HepG2 (cell line): ENCODE results near the gene PRDX4. TPM values are rescaled to one million over a fixed set of nuclear protein-coding genes. Genes with fewer than 3 reads are reported as not detected.

Source experiments
- ATAC-seq: fragments of 200-7000 bp; cut with Tn5 transposase; 3 replicates; pipeline ENCODE4 v1.9.1; 2020; ENCODE audit warnings: mild to moderate bottlenecking, moderate library complexity
- BruUV-seq: library from RNA; stranded (reverse); fragments of 400-500 nt; replicated peaks from 2 replicates; lab custom pipeline; 2021; lab: Mats Ljungman, UMichigan
- CTCF ChIA-PET: fragments of 300-600 bp; formaldehyde crosslinking; extraction: SDS; loops from one replicate; lab custom pipeline; 2021; ENCODE audit warnings: low total read pairs, inconsistent platforms, low intra/inter-chr PET ratio; lab: Yijun Ruan, JAX
- POLR2A ChIA-PET: fragments of 350-600 bp; sonication (Branson Sonifier 250); formaldehyde crosslinking; loops from one replicate; lab custom pipeline; 2020; ENCODE audit warnings: antibody characterized with exemption, inconsistent platforms; lab: Yijun Ruan, JAX
- DNase-seq: peaks from one replicate; pipeline ENCODE4 v3.0.0-alpha.2; 2015; ENCODE audit warnings: low spot score
- FAIRE-seq: peaks from 3 replicates; lab custom pipeline; 2011; peaks lifted over from hg19 to GRCh38; lab: Jason Lieb, UNC
- H2AFZ ChIP-seq: one replicate; pipeline ENCODE4 v1.6.1; 2011; ENCODE audit warnings: low read length, inconsistent platforms
- H3K27ac ChIP-seq: fragments of 300-600 bp; 3 replicates; pipeline ENCODE4 v1.8.0; 2011; ENCODE audit warnings: mixed run types, mild to moderate bottlenecking, mixed read lengths, low read length, inconsistent platforms; ENCODE audit not compliant: insufficient read depth; ENCODE audit errors: extremely low read length
- H3K27me3 ChIP-seq, 2 experiments: fragments of 200-600 bp in 1 of 2; 2 replicates in 1 of 2; 3 replicates in 1 of 2; pipeline versions ENCODE4 v1.6.0 to v1.8.0; 2011; ENCODE audit warnings: low read length in 2 of 2, mild to moderate bottlenecking in 2 of 2, moderate library complexity in 2 of 2, inconsistent platforms in 1 of 2; ENCODE audit not compliant: insufficient read depth in 2 of 2, control insufficient read depth in 1 of 2
- H3K36me3 ChIP-seq, 2 experiments: fragments of 200-600 bp in 1 of 2; replicated peaks in 1 of 2; 2 replicates in 1 of 2; 3 replicates in 1 of 2; pipeline versions ENCODE4 v1.5.1 to v1.8.0; 2011; ENCODE audit warnings: low read length in 2 of 2, inconsistent platforms in 1 of 2; ENCODE audit not compliant: insufficient read depth in 2 of 2, control insufficient read depth in 1 of 2
- H3K4me1 ChIP-seq: 2 replicates; pipeline ENCODE4 v1.5.1; 2012; ENCODE audit warnings: low read length, inconsistent platforms; ENCODE audit not compliant: insufficient read depth
- H3K4me2 ChIP-seq: 2 replicates; pipeline ENCODE4 v1.6.0; 2011; ENCODE audit warnings: low read depth, low read length, inconsistent platforms
- H3K4me3 ChIP-seq, 3 experiments: fragments of 200-600 bp in 1 of 3; sonication (generic), shearing (Covaris generic) in 1 of 3; replicated peaks in 1 of 3; 2 replicates each; pipeline ENCODE4 v1.5.1; 2011 to 2016; ENCODE audit warnings: low read length in 3 of 3, inconsistent platforms in 2 of 3, low read depth in 2 of 3, mild to moderate bottlenecking in 2 of 3, control low read depth in 1 of 3, mixed read lengths in 1 of 3; ENCODE audit not compliant: insufficient read depth in 1 of 3
- H3K79me2 ChIP-seq: one replicate; pipeline ENCODE4 v1.6.1; 2011; ENCODE audit warnings: low read length, inconsistent platforms; ENCODE audit not compliant: insufficient read depth
- H3K9ac ChIP-seq: 2 replicates; pipeline ENCODE4 v1.6.0; 2011; ENCODE audit warnings: mild to moderate bottlenecking, low read depth, low read length, inconsistent platforms; ENCODE audit not compliant: insufficient read depth
- H3K9me3 ChIP-seq: 2 replicates; pipeline ENCODE4 v1.5.1; 2012; ENCODE audit warnings: mild to moderate bottlenecking, low read length
- H4K20me1 ChIP-seq: 2 replicates; pipeline ENCODE4 v1.6.0; 2011; ENCODE audit warnings: inconsistent platforms, mild to moderate bottlenecking, low read length, moderate library complexity; ENCODE audit not compliant: insufficient read depth
- CREB1 ChIP-seq, 2 experiments: fragments of 450-650 bp in 1 of 2; IDR thresholded peaks; 2 replicates each; pipeline ENCODE4 v1.6.1; 2016 to 2017; ENCODE audit warnings: control low read depth in 1 of 2, mild to moderate bottlenecking in 1 of 2, missing compliant biosample characterization in 1 of 2, missing genetic modification characterization in 1 of 2
- EEA1 ChIP-seq: sonication (generic); formaldehyde crosslinking; IDR thresholded peaks from 2 replicates; pipeline ENCODE4 v1.5.1; 2020; ENCODE audit warnings: mild to moderate bottlenecking, missing genetic modification reagents, borderline replicate concordance
- ESRRA ChIP-seq: sonication (generic); formaldehyde crosslinking; IDR thresholded peaks from 2 replicates; pipeline ENCODE4 v1.5.1; 2020; ENCODE audit warnings: mild to moderate bottlenecking, low read depth, missing genetic modification reagents
- POLR2A ChIP-seq, 2 experiments: IDR thresholded peaks; 2 replicates each; pipeline ENCODE4 v1.6.1; 2011; ENCODE audit warnings: low read depth in 2 of 2, low read length in 2 of 2, mild to moderate bottlenecking in 1 of 2, moderate library complexity in 1 of 2; ENCODE audit not compliant: insufficient read depth in 1 of 2
- REL ChIP-seq: sonication (generic); formaldehyde crosslinking; conservative IDR thresholded peaks from 2 replicates; pipeline ENCODE4 v1.8.0; 2022; ENCODE audit warnings: mild to moderate bottlenecking, missing genetic modification reagents, moderate library complexity
- TEAD3 ChIP-seq: optimal IDR thresholded peaks from 2 replicates; pipeline ENCODE3; 2016; ENCODE audit warnings: borderline replicate concordance
- ZNF770 ChIP-seq: sonication (generic); formaldehyde crosslinking; IDR thresholded peaks from 2 replicates; pipeline ENCODE4 v1.5.0; 2020; ENCODE audit warnings: mild to moderate bottlenecking, missing genetic modification reagents
- ZNF790 ChIP-seq: sonication (generic); formaldehyde crosslinking; IDR thresholded peaks from 2 replicates; pipeline ENCODE4 v1.8.0; 2022; ENCODE audit warnings: missing genetic modification reagents, mild to moderate bottlenecking, borderline replicate concordance
- ZSCAN12 ChIP-seq: sonication (generic); formaldehyde crosslinking; IDR thresholded peaks from 2 replicates; pipeline ENCODE4 v1.9.0; 2021; ENCODE audit warnings: mild to moderate bottlenecking, missing genetic modification reagents
- ZSCAN21 ChIP-seq: sonication (generic); formaldehyde crosslinking; IDR thresholded peaks from 2 replicates; pipeline ENCODE4 v1.8.0; 2022; ENCODE audit warnings: mild to moderate bottlenecking, missing genetic modification reagents, moderate library complexity, borderline replicate concordance
- WGBS: methylation state at CpG from one replicate; pipeline ENCODE4 v1.1.6; 2017; ENCODE audit warnings: low lambda C conversion rate; 5-methylcytosine and 5-hydroxymethylcytosine counted together
- in situ Hi-C: cut with HindIII; loops from 2 replicates; pipeline ENCODE4 v1.10.0; 2017; ENCODE audit warnings: low pct_unique_long_range_greater_than_20kb; ENCODE audit not compliant: extremely low pct_ligation_motif_present
- intact Hi-C: fragments of 100-400 bp; cut with micrococcal nuclease; formaldehyde crosslinking; loops from one replicate; pipeline ENCODE4 v1.10.0; 2022; ENCODE audit not compliant: unreplicated experiment
- polyA plus RNA-seq, 8 experiments: library from polyadenylated mRNA; depleted of rRNA in 3 of 8; stranded (reverse) in 7 of 8; unstranded in 1 of 8; fragments of >200 nt; fragmentation: Illumina TruSeq in 4 of 8; extraction: Trizol in 4 of 8; gene quantifications; 2 replicates each; pipeline versions ENCODE4 v1.2.1 to v1.2.3, GENCODE V29; 2011 to 2016; ENCODE audit warnings: low read depth in 4 of 8, missing spikeins in 1 of 8, mixed read lengths in 1 of 8; ENCODE audit not compliant: insufficient read depth in 1 of 8
- total RNA-seq, 5 experiments: library from RNA; depleted of rRNA; stranded (reverse); fragments of >200 nt; fragmentation: Illumina TruSeq; extraction: Trizol; gene quantifications; 2 replicates each; pipeline ENCODE4 v1.2.3, GENCODE V29; 2016; ENCODE audit warnings: low read depth in 1 of 5
- TF ChIP-seq, protein P1 (sequence below): sonication (generic); formaldehyde crosslinking; IDR thresholded peaks from 2 replicates; pipeline ENCODE4 v1.4.0; 2020; ENCODE audit warnings: mild to moderate bottlenecking, missing genetic modification reagents
- TF ChIP-seq, protein P2 (sequence below), 2 experiments: sonication (generic) in 1 of 2; formaldehyde crosslinking in 1 of 2; IDR thresholded peaks; 2 replicates each; pipeline versions ENCODE4 v1.5.1 to v1.6.1; 2011 to 2020; ENCODE audit warnings: borderline replicate concordance in 1 of 2, low read depth in 1 of 2, low read length in 1 of 2, mild to moderate bottlenecking in 1 of 2, missing genetic modification reagents in 1 of 2, moderate library complexity in 1 of 2

The PRDX4 gene
- total and polyA plus RNA-seq, 2 of the 13 experiments (the other 11 are each of a cell fraction or from before 2014, with no cell fraction given): 217 to 252 TPM

DNA sequence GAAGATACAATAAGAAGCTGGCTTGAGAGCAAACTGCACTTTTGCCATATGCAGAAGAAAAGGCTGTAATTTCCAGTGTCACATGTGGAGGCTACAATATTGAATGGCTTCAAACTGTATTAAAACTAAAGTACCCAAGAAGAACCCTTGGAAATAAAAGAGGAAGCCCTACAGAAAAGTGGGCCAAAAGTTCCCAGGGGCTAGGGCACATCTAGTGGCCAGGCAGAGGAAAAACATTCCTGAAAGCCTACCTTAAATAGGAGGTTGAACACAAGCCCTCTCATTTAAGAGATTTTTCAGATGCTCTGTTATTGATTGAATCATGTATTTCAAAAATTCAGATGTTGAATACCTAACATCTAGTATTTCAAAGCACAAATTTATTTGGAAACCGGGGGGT, 40.6 kb upstream of the PRDX4 start:
- H2AFZ ChIP-seq: no peak overlapping the region
- in situ Hi-C loops (no loop called here), intact Hi-C loops (no loop called here)
- POLR2A ChIA-PET: no interaction called here
- no TSS peak for BruUV-seq
- DNase-seq (no peak), ATAC-seq (no peak), FAIRE-seq (no peak)
- H3K27me3 ChIP-seq: no peaks in the 10 kb centered on the region
- H3K4me1 ChIP-seq: no peaks in the 10 kb centered on the region
- no peak overlapping the region for H3K4me2 ChIP-seq
- no peaks in the 10 kb centered on the region for H4K20me1 ChIP-seq
- CTCF ChIA-PET: no interaction called here
- H3K4me3 ChIP-seq: no peak overlapping the region
- no peak overlapping the region for H3K27ac ChIP-seq
- 0% methylated on average over 1 of the region's 1 CpG for WGBS
- H3K79me2 ChIP-seq: no peaks in the 10 kb centered on the region
- no peak overlapping the region for H3K9ac ChIP-seq
- no peaks in the 10 kb centered on the region for H3K36me3 ChIP-seq
- no peaks in the 10 kb centered on the region for H3K9me3 ChIP-seq
- TF ChIP-seq TEAD3 (CRISPR knock-in tag) (no peak), EEA1 (CRISPR knock-in tag) (no peak), CREB1 (IDR thresholded peaks at IDR 0.05) (no peak), CREB1 (CRISPR knock-in tag; IDR thresholded peaks at IDR 0.05) (no peak), ESRRA (CRISPR knock-in tag) (no peak), REL (no peak), ZSCAN12 (CRISPR knock-in tag) (no peak), ZNF790 (CRISPR knock-in tag) (no peak), ZSCAN21 (CRISPR knock-in tag) (no peak), POLR2A (IDR thresholded peaks at IDR 0.05; ENCODE audit: insufficient read depth in 1 of 2, low read depth in 2 of 2, low read length in 2 of 2) (no peak), ZNF770 (CRISPR knock-in tag) (no peak)
- TF ChIP-seq, protein P1, sequence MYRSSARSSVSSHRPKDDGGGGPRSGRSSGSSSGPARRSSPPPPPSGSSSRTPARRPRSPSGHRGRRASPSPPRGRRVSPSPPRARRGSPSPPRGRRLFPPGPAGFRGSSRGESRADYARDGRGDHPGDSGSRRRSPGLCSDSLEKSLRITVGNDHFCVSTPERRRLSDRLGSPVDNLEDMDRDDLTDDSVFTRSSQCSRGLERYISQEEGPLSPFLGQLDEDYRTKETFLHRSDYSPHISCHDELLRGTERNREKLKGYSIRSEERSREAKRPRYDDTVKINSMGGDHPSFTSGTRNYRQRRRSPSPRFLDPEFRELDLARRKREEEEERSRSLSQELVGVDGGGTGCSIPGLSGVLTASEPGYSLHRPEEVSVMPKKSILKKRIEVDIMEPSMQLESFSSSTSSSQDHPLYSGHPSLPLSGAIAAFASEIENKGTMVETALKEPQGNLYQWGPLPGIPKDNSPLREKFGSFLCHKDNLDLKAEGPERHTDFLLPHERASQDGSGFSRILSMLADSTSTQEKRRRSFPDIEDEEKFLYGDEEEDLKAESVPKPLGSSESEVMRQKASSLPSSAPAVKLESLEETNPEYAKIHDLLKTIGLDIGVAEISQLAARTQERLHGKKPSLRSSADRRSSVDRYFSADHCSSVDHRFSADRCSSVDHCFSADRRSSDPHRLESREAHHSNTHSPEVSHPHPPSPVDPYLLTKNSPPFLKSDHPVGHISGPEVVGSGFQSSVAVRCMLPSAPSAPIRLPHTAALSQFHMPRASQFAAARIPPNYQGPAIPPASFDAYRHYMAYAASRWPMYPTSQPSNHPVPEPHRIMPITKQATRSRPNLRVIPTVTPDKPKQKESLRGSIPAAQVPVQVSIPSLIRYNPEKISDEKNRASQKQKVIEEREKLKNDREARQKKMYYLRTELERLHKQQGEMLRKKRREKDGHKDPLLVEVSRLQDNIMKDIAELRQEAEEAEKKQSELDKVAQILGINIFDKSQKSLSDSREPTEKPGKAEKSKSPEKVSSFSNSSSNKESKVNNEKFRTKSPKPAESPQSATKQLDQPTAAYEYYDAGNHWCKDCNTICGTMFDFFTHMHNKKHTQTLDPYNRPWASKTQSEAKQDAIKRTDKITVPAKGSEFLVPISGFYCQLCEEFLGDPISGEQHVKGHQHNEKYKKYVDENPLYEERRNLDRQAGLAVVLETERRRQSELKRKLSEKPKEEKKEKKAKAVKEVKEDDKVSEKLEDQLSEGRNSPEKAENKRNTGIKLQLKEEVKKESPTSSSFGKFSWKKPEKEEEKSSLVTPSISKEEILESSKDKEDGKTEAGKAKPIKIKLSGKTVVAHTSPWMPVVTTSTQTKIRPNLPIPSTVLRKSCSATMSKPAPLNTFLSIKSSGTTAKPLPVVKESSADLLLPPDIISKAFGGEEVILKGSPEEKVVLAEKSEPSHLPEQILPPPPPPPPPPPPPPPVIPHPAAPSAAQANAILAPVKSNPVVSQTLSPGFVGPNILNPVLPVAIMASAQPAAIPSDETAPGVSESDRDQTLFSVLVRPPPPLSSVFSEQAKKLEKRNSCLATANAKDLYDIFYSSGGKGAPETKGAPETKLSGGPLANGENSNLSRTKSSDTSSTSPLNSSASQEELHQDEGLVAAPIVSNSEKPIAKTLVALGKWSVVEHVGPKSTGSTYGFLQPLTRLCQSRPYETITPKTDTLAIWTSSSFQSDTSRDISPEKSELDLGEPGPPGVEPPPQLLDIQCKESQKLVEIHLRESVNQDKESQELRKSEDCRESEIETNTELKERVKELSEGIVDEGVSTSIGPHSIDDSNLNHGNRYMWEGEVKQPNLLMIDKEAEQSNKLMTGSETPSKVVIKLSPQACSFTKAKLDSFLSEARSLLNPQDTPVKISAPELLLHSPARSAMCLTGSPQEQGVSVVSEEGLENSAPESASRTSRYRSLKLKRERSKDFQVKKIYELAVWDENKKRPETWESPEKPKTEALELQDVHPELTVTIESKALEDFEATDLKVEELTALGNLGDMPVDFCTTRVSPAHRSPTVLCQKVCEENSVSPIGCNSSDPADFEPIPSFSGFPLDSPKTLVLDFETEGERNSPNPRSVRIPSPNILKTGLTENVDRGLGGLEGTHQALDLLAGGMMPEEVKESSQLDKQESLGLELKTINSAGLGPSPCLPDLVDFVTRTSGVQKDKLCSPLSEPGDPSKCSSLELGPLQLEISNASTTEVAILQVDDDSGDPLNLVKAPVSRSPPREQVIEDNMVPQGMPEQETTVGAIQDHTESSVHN: no peak
- TF ChIP-seq, protein P2, sequence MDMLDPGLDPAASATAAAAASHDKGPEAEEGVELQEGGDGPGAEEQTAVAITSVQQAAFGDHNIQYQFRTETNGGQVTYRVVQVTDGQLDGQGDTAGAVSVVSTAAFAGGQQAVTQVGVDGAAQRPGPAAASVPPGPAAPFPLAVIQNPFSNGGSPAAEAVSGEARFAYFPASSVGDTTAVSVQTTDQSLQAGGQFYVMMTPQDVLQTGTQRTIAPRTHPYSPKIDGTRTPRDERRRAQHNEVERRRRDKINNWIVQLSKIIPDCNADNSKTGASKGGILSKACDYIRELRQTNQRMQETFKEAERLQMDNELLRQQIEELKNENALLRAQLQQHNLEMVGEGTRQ (IDR thresholded peaks at IDR 0.05; ENCODE audit: low read depth, low read length): no peak
- TF ChIP-seq, protein P2 (CRISPR knock-in tag; IDR thresholded peaks at IDR 0.05; ENCODE audit: borderline replicate concordance): no peak
